HG03457 (cell line): ENCODE results near the gene SLF2.
"Not testable (repeated sequence)": the region's sequence is repeated elsewhere in the genome, so short reads cannot be mapped to it uniquely, and the experiment has no call there.

ENCODE experiments used
- ATAC-seq: cut with Tn5 transposase; IDR thresholded peaks from one replicate; pipeline ENCODE4 v1.9.1; 2021; ENCODE audit warnings: moderate number of reproducible peaks; ENCODE audit not compliant: unreplicated experiment

SLF2 gene

DNA sequence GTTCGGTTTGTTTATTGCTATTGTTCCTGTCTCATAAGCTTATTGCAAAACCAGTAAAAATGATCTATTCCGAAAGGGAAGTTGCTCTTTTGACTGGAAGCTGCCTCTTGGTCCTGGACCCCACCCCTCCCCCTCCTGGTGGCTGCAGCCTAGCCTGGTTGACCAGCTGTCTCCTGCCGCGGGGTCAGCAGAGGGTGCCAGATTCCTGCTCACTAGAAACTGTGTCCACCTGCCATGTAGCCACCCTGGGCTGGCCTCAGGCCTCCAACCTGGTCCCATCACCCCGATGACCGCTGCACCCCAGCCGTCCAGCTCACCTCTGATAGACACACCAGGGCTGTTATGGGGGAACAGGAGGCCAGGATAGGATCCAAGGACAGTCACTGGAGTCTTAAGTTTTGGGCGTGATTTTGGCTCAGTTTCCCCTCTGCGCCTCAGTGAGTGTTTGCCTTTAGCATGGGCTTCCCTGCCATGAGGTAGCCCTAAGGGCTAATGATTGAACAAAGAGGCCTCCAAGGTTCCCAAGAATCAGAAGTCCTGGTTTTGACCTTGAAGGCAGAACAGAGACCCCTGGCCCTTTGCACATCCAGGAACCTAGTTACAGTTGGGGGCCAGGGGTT is 32.9 kb upstream of the SLF2 start:
- ATAC-seq = no peak

DNA sequence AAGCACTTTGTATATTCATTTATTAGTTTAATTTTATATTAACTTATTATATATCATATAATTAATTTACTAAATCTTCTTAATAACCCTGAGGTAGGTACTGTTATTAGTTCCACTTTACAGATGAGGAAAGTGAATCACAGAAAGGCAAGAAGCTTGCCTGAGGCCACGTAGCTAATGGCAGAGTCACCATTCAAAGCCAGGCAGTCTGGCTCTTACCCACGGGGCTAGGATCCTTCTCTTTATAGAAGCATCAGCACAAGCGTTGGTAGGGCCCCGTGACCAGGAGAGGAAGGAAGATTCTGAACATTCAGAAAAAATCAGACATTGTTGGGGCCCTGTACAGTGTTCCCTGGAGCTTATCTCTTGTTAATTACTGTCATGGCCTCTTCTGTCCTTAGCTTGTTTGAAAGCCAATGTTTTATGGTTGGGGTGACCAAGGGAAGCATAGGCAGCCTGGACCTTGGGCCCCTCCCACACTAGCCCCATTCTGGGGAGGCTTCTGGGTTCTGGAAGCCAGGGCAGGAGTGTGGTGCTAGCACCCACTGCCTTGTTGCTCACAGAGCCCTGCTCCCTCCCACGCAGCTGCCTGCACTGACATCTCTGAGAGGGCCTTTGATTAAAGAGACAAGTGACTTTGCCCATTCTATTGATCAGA is 31.1 kb upstream of the SLF2 start:
- no peak for ATAC-seq

GRCh38 chr10:100882252-100882651 is 30.5 kb upstream of the SLF2 start:
- no peak for ATAC-seq

- no peak for ATAC-seq
Measured at GRCh38 chr10:100882671-100883311, 30.0 kb upstream of the SLF2 start.

- ATAC-seq = no peak
Measured at GRCh38 chr10:100883312-100883821, 29.4 kb upstream of the SLF2 start.

DNA sequence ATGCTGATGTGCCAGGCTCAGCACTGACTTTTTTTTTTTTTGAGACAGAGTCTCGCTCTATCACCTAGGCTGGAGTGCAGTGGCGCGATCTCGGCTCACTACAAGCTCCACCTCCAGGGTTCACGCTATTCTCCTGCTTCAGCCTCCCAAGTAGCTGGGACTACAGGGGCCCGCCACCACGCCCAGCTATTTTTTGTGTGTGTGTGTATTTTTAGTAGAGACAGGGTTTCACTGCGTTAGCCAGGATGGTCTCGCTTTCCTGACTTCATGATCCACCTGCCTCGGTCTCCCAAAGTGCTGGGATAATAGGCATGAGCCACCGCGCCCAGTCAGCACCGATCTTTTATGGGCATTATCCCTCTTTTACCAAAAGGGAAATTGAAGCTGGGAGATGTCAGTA is 27.2 kb upstream of the SLF2 start:
- ATAC-seq = not testable (repeated sequence)

DNA sequence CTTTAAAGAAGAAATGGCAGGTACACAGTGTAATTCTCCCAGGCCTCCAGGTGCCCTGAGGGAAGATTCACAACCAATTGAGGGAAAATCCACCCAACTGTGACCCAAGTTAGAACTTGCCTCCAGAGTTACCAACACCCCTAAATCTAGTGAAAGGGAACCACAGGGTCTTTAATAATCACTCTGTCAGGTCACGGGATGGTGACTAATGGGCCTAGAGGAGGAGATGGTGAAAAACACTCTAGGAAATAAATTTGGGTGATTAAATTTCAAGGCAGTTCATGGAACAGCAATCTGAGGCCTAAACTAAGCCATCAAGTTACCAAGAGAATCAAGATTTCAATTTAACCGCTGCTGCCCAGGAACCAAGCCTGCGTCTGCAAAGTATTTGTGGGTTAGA is 26.7 kb upstream of the SLF2 start:
- no peak for ATAC-seq

DNA sequence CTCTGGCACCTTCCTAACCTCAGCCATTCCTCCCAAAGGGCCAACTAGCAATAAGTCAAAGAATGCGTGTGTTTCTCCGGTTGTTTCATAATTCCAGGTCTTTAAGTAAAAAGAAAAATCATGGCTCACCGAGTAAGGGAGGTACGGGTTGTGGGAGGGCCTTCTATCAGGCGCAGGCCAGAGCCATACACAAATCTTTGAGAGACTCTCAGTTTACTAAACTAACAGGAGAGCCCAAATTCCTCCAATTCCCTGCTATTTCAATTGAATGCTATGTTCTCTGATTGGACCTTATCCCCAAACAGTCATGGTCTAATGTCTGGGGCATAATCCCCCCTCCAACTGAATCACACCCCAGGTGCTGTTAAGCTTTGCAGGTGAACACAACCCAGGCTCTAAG is 26.2 kb upstream of the SLF2 start:
- no peak for ATAC-seq

GRCh38 chr10:100886963-100887362 is 25.8 kb upstream of the SLF2 start:
- no peak for ATAC-seq

GRCh38 chr10:100887761-100888296 is 24.9 kb upstream of the SLF2 start:
- no peak for ATAC-seq

DNA sequence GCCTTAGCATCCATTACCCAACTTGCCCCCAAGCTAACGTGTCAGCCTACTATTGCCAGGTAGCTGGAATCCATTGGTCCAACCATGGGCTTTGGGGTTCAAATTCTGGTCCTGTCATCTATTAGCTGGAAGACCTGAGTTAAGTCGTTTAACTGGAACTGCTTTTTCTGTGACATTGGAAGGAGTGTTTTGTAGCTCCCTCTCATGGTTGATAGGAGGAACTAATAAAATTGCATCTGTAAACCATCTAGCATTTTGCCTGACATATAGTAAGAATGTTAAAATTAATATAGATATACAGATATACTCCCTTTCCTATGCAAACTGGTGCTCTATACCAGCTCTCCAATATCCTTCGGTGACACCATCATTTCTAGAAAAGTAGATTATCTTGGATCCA is 23.8 kb upstream of the SLF2 start:
- no peak for ATAC-seq

GRCh38 chr10:100889546-100889945 is 23.2 kb upstream of the SLF2 start:
- no peak for ATAC-seq

DNA sequence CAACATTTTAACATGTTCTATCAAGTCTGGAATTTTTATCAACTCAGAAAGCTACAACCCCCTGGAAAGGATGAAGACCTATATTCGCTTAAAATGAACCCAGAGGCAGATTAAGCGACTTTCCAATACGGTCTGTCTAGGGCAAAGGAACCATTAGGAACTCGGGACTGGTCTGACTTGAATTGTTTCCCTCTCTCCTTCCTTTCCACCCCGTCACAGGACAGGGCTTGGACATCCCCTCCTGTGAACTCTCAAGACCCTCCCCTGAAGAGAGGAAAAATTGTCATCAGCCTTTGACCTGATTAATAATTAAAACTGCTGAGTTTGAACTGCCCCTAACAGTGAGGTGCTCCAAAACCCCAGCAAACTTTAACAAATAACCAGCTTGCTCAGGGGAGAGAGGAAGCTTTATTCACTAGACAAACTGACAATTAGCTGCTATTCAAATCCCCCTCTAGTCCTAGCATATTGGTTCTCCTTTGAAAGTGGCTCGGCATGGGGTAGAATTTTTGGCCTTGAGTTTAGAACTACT is 22.6 kb upstream of the SLF2 start:
- no peak for ATAC-seq

GRCh38 chr10:100890673-100891317 is 22.0 kb upstream of the SLF2 start:
- ATAC-seq = no peak

- no peak for ATAC-seq
Measured at GRCh38 chr10:100894033-100894432, 18.7 kb upstream of the SLF2 start.

DNA sequence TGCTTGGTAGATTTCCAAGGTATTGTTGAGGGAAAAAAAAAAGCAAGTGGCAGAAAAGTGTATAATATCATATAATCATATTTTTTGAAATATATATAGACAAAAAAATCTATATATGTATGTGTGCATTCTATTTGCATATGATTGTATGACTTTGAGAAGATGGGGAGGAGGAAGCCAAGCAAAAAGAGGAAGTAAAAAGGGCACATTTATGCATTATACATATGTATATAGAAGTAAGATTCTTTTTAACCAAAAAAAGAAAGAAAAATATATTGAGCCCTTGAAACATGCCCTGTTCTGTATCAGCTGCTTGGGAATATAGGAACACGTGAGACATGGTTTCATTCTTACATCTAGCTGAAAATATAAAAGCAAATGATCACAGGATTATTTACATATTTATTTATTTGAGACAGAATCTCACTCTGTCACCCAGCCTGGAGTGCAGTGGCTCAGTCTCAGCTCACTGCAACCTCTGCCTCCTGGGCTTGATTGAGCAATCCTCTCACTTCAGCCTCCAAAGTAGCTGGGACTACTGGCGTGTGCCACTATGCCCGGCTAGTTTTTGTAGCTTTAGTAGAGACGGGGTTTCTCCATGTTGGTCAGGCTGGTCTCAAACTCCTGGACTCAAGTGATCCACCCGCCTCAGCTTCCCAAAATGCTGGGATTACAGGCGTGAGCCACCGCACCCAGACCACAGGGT is 18.0 kb upstream of the SLF2 start:
- no peak for ATAC-seq

DNA sequence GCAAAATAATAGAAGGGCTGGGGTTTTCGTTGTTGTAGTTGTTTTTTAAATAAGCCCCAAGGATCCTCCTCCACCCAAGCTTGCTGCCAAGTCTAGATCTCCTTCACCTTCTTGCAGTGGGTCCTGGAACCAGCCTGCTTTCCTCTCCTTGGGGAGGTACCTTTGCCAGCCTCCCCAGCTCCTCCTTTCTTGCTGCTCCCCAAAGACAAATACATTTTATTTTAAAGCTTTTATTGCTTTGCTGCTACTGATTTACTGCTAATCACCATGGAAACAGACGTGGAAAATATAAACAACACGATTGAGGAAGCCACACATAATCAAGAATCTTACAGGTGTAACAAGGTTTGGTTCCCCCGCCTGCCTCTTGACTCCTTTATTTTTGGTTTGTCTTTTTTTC is 17.4 kb upstream of the SLF2 start:
- ATAC-seq = no peak

DNA sequence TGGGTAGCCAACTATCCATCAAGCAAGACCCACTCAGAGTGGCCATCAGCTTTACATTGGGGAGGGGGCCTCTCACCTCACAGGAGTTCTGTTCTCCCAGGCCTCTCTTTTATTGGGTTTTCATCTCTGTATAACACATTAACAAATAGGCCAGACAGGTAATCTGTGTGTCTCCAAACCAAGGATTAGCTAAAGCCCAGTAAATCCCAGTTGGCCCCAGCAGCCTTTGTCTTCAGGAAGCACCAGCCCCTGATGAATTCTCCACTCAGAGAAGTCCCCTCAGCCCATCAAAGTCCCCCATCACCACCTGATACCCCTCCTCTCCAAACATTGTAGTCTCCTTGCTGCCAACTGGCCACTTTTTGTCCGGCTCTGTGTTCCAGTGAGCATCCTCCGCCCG is 16.9 kb upstream of the SLF2 start:
- no peak for ATAC-seq

DNA sequence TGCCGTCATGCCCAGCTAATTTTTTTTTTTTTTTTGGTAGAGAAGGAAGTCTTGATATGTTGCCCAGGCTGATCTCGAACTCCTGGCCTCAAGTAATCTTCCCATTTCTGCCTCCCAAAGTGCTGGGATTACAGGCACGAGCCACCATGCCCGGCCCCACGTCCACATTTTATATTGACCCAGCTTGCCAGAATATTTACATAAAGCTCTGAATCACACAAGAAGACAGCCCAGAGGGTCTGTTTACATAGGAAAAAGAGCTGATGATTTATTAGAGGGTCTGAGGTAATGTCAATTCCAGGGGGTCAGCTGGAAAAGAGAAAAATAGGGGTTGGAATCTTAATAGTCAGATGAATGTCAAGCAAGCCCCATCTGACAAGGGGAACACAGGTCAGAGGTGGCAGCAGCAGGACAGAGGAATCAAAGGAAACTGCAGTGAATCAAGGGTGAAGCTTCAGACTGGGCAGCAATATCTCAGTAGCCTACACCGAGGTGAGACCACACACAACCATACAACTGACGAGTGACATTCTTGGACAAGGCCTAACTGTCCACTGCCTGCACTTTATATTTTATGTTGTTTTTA is 15.8 kb upstream of the SLF2 start:
- ATAC-seq = no peak

DNA sequence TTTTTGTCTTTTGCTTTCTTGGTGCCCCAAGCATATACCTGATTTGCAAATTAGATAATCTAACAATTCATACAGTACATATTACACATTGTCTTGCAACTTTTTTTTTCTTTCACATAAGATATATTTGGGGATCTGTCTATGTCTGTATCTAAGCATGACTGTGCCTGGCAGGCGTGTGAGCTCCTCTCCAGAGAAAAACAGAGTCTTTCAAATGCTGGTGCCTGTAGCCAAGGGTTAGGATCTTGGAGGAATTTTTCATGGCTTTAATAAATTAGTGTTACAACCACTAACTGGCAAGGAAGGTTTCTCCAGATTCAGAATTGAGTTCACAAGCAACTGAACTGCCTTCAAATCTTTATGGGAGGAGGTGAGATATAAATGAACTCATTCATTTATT is 14.8 kb upstream of the SLF2 start:
- ATAC-seq = no peak
